GM12875 (cell line): ENCODE data around the gene POLR3H.

Experiments
- H3K4me3 ChIP-seq: one replicate; pipeline ENCODE4 v1.5.1; 2011; ENCODE audit warnings: low read depth, low read length, control low read depth
- CTCF ChIP-seq: IDR thresholded peaks from 2 replicates; pipeline ENCODE4 v1.5.1; 2011; ENCODE audit warnings: low read depth, mild to moderate bottlenecking, control low read depth, inconsistent platforms, low read length, moderate library complexity, borderline replicate concordance; ENCODE audit not compliant: insufficient read depth

POLR3H gene

GRCh38 chr22:41501209-41501608 lies 43.1 kb downstream of the POLR3H start:
- peak; percentile 46; the same call in 1 of the 2 replicates for TF ChIP-seq CTCF
- no peak overlapping the region for H3K4me3 ChIP-seq

- no peak overlapping the region for H3K4me3 ChIP-seq
Measured at GRCh38 chr22:41500303-41500702, 44.0 kb downstream of the POLR3H start.

GRCh38 chr22:41499624-41500280 lies 44.5 kb downstream of the POLR3H start:
- TF ChIP-seq CTCF: no peak
- no peak overlapping the region for H3K4me3 ChIP-seq

More at GRCh38 chr22:41500303-41500702, 44.0 kb downstream of the POLR3H start:
- no peak for TF ChIP-seq CTCF

- TF ChIP-seq CTCF: no peak
- no peak overlapping the region for H3K4me3 ChIP-seq
Measured at GRCh38 chr22:41498303-41498835, 45.9 kb downstream of the POLR3H start.

GRCh38 chr22:41491374-41492100 lies 52.7 kb downstream of the POLR3H start:
- TF ChIP-seq CTCF: no peak

GRCh38 chr22:41488596-41489385 lies 55.5 kb downstream of the POLR3H start:
- no peak overlapping the region for H3K4me3 ChIP-seq
- no peak for TF ChIP-seq CTCF

More at GRCh38 chr22:41491374-41492100, 52.7 kb downstream of the POLR3H start:
- H3K4me3 ChIP-seq: no peak overlapping the region
